Adrenal gland (tissue), 5 donors: ENCODE data around the gene TMEM52.

Source experiments
- POLR2A ChIP-seq, 2 donors: fragments of 450-650 bp; IDR thresholded peaks; one replicate each; pipeline ENCODE4 v1.6.1; 2017; ENCODE audit warnings: antibody characterized with exemption in 2 of 2, mild to moderate bottlenecking in 2 of 2, moderate library complexity in 1 of 2
- TF ChIP-seq, protein P1 (sequence below), 6 experiments: fragments of 450-650 bp in 4 of 6; fragments of 200-600 bp in 2 of 6; sonication (generic) in 1 of 6; IDR thresholded peaks; 1 replicate in 5 of 6; 2 replicates in 1 of 6; pipeline versions ENCODE4 v1.5.1 to v1.8.0; 2016 to 2021; ENCODE audit warnings: antibody characterized with exemption in 6 of 6, mild to moderate bottlenecking in 2 of 6, moderate library complexity in 1 of 6
- donor health status: DM: no; HTN: no; CAD: no.

DNA sequence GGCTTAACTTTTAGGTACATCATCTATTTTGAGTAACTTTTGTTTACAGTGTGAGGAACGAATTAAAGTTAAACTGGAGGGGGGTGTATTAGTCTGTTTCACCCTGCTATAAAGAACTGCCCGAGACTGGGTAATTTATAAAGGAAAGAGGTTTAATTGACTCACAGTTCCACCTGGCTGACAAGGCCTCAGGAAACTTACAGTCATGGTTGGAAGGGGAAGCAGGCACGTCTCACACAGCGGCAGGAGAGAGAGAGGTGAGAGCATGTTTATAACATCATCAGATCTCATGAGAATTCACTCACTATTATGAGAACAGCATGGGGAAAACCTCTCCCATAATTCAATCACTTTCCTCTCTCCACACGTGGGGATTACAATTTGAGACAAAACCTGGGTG, 31.9 kb upstream of the TMEM52 start:
- no peak for TF ChIP-seq POLR2A (IDR thresholded peaks at IDR 0.05)
- TF ChIP-seq, protein P1, sequence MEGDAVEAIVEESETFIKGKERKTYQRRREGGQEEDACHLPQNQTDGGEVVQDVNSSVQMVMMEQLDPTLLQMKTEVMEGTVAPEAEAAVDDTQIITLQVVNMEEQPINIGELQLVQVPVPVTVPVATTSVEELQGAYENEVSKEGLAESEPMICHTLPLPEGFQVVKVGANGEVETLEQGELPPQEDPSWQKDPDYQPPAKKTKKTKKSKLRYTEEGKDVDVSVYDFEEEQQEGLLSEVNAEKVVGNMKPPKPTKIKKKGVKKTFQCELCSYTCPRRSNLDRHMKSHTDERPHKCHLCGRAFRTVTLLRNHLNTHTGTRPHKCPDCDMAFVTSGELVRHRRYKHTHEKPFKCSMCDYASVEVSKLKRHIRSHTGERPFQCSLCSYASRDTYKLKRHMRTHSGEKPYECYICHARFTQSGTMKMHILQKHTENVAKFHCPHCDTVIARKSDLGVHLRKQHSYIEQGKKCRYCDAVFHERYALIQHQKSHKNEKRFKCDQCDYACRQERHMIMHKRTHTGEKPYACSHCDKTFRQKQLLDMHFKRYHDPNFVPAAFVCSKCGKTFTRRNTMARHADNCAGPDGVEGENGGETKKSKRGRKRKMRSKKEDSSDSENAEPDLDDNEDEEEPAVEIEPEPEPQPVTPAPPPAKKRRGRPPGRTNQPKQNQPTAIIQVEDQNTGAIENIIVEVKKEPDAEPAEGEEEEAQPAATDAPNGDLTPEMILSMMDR (IDR thresholded peaks at IDR 0.05) = no peak
